GM12865 (cell line): Measurements from ENCODE around the gene KCNA2.

Experiments
- DNase-seq: peaks from one replicate; pipeline ENCODE4 v3.0.0; 2010; ENCODE audit warnings: low read depth
- H3K4me3 ChIP-seq: 2 replicates; pipeline ENCODE4 v1.5.1; 2011; ENCODE audit warnings: mild to moderate bottlenecking, low read depth, low read length, control low read depth
- TF ChIP-seq, protein P1 (sequence below): IDR thresholded peaks from 2 replicates; pipeline ENCODE4 v1.5.1; 2011; ENCODE audit warnings: low read length, control low read depth, low read depth, inconsistent platforms; ENCODE audit not compliant: insufficient read depth; ENCODE audit errors: missing control alignments

KCNA2 gene

GRCh38 chr1:110643879-110644472 lies 37.8 kb upstream of the KCNA2 start:
- no peak overlapping the region for H3K4me3 ChIP-seq
- peak; percentile 32 for DNase-seq
- TF ChIP-seq, protein P1, sequence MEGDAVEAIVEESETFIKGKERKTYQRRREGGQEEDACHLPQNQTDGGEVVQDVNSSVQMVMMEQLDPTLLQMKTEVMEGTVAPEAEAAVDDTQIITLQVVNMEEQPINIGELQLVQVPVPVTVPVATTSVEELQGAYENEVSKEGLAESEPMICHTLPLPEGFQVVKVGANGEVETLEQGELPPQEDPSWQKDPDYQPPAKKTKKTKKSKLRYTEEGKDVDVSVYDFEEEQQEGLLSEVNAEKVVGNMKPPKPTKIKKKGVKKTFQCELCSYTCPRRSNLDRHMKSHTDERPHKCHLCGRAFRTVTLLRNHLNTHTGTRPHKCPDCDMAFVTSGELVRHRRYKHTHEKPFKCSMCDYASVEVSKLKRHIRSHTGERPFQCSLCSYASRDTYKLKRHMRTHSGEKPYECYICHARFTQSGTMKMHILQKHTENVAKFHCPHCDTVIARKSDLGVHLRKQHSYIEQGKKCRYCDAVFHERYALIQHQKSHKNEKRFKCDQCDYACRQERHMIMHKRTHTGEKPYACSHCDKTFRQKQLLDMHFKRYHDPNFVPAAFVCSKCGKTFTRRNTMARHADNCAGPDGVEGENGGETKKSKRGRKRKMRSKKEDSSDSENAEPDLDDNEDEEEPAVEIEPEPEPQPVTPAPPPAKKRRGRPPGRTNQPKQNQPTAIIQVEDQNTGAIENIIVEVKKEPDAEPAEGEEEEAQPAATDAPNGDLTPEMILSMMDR = no peak

DNA sequence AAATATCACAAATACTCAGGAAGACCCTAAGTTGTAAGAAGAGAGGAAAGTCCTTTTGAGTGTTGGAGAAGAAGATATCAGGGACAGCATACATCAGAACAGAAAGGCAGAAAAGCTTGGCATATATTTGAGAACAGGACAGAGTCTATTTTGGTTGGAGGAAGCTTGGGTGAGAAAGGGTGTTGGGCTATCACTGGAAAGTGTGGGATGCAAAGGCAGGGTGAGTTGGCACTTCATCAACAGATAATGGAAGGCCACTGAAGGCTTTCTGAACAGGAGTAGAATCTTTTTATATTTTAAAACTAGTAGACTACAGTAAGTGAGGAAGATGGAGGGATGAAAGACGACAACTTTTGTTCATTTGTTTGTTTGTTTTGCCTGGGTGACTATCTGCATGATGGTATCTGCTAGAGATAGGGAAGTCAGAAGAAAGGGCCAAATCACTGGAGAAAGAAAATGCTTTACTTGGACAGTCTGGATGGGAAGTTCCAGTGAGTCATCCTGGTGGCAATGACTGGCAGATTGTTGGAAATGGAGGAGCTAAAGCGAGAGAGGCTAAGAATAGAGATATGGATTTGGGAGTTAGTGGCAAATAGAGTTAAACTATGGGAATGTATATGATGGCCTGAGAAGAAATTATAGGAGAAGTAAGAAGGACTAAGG lies 33.7 kb upstream of the KCNA2 start:
- no peak overlapping the region for H3K4me3 ChIP-seq
- TF ChIP-seq, protein P1 = no peak
- DNase-seq = no peak

GRCh38 chr1:110638556-110638955 lies 32.4 kb upstream of the KCNA2 start:
- no peak for DNase-seq

DNA sequence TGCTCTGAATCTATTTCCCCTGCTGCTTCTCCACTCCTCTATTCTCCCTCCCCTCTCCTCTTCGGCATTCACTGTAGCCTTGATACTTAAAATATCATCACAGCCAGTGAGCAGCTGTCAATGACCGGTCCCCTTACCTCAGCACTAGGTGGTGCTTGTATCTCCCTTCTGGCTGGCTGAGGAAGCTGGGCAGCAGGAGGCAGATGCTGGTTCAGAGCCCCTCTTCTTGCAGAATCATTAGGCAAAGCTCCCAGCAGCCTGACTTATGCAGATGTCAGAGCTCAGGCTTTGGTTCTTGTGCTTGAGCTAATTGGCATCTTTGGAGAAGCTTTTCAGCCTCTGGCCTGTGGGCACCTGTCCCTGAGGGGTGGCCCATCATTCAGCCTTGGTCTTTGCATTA lies 31.9 kb upstream of the KCNA2 start:
- TF ChIP-seq, protein P1 = no peak
- H3K4me3 ChIP-seq = no peak overlapping the region
- DNase-seq = peak; percentile 32

More at GRCh38 chr1:110638556-110638955, 32.4 kb upstream of the KCNA2 start:
- H3K4me3 ChIP-seq = no peak overlapping the region
- TF ChIP-seq, protein P1 = no peak

GRCh38 chr1:110637475-110637874 lies 31.3 kb upstream of the KCNA2 start:
- TF ChIP-seq, protein P1 = no peak
- H3K4me3 ChIP-seq = no peak overlapping the region
- no peak for DNase-seq

DNA sequence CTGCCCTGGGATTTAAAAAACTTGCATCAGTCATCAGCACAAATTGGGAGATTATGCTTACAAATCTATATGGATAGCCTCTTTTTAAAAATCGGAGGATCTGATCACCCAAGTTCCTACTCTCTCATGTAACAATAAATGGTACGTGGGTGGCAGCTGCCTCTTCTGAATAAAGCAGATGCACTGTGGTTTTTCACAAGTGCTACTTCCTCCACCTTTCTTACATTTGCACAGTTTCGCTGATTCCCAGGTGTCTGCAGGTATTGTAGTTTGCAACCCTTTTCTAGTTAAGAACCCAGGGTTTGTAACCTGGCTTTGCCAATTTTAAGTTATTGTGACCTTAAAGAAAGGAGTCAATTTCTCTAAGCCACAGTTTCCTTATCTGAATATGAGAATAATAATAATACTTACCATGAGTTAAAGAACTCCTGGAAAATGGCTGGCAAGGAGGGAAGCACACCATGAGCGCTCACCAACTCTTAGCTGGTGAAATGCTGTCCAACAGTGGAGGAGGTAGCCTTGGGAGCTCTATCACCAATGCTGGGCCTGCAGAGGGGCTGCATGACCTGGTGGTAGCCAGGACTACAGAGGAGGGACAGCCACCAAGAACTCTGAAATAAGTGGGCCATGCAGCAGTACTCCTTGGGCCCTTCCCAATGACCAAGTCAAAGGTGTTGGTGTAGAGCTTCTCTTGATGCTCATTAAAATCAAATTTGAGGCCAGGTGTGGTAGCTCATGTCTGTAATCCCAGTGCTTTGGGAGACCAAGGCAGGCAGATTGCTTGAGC lies 30.2 kb upstream of the KCNA2 start:
- DNase-seq = peak; percentile 78
- TF ChIP-seq, protein P1 = no peak
- H3K4me3 ChIP-seq = peak overlapping the region; percentile 22
